Brain microvascular endothelial cell (primary cell): ENCODE measurements around the gene RALGPS1.

Experiments used
- DNase-seq: peaks from one replicate; pipeline ENCODE4 v3.0.0-alpha.2; 2020
- H3K27ac ChIP-seq: fragments of 250-450 bp; sonication (Bioruptor Pico); 2 replicates; pipeline ENCODE4 v1.5.1; 2020; ENCODE audit warnings: mild to moderate bottlenecking, moderate library complexity
- H3K27me3 ChIP-seq: fragments of 250-450 bp; sonication (Bioruptor Pico); replicated peaks from 2 replicates; pipeline ENCODE4 v1.5.1; 2020; ENCODE audit warnings: mild to moderate bottlenecking
- H3K36me3 ChIP-seq: fragments of 250-450 bp; sonication (Bioruptor Pico); replicated peaks from 2 replicates; pipeline ENCODE4 v1.5.1; 2020; ENCODE audit warnings: mild to moderate bottlenecking
- H3K4me3 ChIP-seq: 2 replicates; pipeline ENCODE4 v1.5.1; 2011; ENCODE audit warnings: low read depth, mild to moderate bottlenecking, control low read depth, low read length, moderate library complexity
- in situ Hi-C: cut with HindIII; loops from 2 replicates; pipeline ENCODE4 v1.10.0; 2017; ENCODE audit warnings: low sequenced_read_pairs, low pct_ligation_motif_present
- TF ChIP-seq, protein P1 (sequence below): IDR thresholded peaks from 2 replicates; pipeline ENCODE4 v1.5.1; 2011; ENCODE audit warnings: low read depth, mild to moderate bottlenecking, moderate library complexity, low read length, control low read depth, inconsistent platforms; ENCODE audit errors: missing control alignments

Gene RALGPS1

DNA sequence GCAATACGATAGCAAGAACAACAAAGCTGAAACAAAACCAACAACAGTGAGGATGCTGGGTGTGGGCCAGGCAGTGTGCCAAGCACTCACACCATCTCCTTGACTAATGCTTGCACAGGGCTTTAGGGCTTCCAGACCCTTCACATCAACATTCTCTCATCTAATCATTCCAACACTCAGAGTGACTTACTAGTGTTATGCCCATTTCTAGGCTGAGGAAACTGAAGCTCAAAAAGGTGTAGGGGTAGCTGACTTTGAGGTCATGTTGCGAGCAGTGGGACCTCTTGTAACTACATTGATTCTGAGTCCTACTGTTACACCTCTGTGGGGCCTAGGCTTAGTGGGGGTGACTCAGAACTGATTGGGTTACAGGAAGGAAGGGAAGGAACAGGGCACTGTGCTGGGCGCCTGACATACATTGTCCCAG, 198.2 kb downstream of the RALGPS1 start:
- H3K27ac ChIP-seq = no peak overlapping the region
- in situ Hi-C loops = no loop called here
- H3K27me3 ChIP-seq = no peaks in the 10 kb centered on the region
- no peak for DNase-seq
- TF ChIP-seq, protein P1, sequence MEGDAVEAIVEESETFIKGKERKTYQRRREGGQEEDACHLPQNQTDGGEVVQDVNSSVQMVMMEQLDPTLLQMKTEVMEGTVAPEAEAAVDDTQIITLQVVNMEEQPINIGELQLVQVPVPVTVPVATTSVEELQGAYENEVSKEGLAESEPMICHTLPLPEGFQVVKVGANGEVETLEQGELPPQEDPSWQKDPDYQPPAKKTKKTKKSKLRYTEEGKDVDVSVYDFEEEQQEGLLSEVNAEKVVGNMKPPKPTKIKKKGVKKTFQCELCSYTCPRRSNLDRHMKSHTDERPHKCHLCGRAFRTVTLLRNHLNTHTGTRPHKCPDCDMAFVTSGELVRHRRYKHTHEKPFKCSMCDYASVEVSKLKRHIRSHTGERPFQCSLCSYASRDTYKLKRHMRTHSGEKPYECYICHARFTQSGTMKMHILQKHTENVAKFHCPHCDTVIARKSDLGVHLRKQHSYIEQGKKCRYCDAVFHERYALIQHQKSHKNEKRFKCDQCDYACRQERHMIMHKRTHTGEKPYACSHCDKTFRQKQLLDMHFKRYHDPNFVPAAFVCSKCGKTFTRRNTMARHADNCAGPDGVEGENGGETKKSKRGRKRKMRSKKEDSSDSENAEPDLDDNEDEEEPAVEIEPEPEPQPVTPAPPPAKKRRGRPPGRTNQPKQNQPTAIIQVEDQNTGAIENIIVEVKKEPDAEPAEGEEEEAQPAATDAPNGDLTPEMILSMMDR = no peak
- H3K36me3 ChIP-seq = no peaks in the 10 kb centered on the region
- no peak overlapping the region for H3K4me3 ChIP-seq

GRCh38 chr9:127113191-127113972, 198.8 kb downstream of the RALGPS1 start:
- DNase-seq = no peak
- in situ Hi-C loops = no loop called here
- no peak overlapping the region for H3K4me3 ChIP-seq
- no peaks in the 10 kb centered on the region for H3K36me3 ChIP-seq
- H3K27ac ChIP-seq = no peak overlapping the region
- no peaks in the 10 kb centered on the region for H3K27me3 ChIP-seq
- TF ChIP-seq, protein P1 = no peak

DNA sequence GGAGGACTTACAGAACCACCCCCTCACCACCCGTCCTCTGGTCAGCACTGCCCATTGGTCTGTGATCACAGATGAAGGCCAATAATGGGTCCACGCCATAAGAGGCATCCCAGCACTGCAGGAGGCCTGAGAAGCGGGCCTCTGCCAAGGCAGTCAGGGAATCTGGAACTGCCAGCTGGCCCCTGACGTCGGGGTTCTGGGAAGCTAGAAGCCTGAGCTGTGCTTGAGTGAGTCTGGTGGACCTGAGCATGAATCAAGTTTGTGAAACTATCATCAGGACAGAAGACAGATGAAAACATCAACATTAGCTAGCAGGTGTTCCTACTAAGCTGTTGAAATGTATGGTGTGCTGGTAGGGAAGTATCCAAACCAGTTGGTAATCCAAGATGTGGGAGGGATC, 200.0 kb downstream of the RALGPS1 start:
- Histone ChIP-seq H3K4me3 (no peak overlapping the region), H3K27me3 (no peaks in the 10 kb centered on the region), H3K36me3 (no peaks in the 10 kb centered on the region), H3K27ac (no peak overlapping the region)
- in situ Hi-C loops = no loop called here
- TF ChIP-seq, protein P1 = no peak
- no peak for DNase-seq

GRCh38 chr9:127116088-127116726, 201.6 kb downstream of the RALGPS1 start:
- in situ Hi-C loops = no loop called here
- Histone ChIP-seq H3K27me3 (no peaks in the 10 kb centered on the region), H3K36me3 (no peaks in the 10 kb centered on the region), H3K27ac (no peak overlapping the region), H3K4me3 (no peak overlapping the region)
- no peak for DNase-seq
- TF ChIP-seq, protein P1 = no peak

- Histone ChIP-seq H3K36me3 (no peaks in the 10 kb centered on the region), H3K4me3 (no peak overlapping the region), H3K27me3 (no peaks in the 10 kb centered on the region), H3K27ac (no peak overlapping the region)
- TF ChIP-seq, protein P1 = no peak
- DNase-seq = no peak
- in situ Hi-C loops = no loop called here
Observed at GRCh38 chr9:127116957-127117356, 202.4 kb downstream of the RALGPS1 start.
